Astrocyte of the spinal cord (primary cell): ENCODE measurements around the gene MREG.

ENCODE experiments used
- DNase-seq: peaks from one replicate; pipeline ENCODE4 v3.0.0; 2011; ENCODE audit warnings: low read depth, low spot score
- H3K4me3 ChIP-seq: 2 replicates; pipeline ENCODE4 v1.5.1; 2011; ENCODE audit warnings: low read depth, mild to moderate bottlenecking, low read length, moderate library complexity
- CTCF ChIP-seq: IDR thresholded peaks from 2 replicates; pipeline ENCODE4 v1.5.1; 2012; ENCODE audit warnings: low read depth, mild to moderate bottlenecking, low read length, inconsistent platforms
- in situ Hi-C: cut with HindIII; loops from 2 replicates; pipeline ENCODE4 v1.10.0; 2017; ENCODE audit warnings: low sequenced_read_pairs

MREG gene

GRCh38 chr2:215905691-215906090 is 107.7 kb downstream of the MREG start:
- TF ChIP-seq CTCF = no peak
- H3K4me3 ChIP-seq = no peak overlapping the region

GRCh38 chr2:215904101-215904500 is 109.2 kb downstream of the MREG start:
- peak; percentile 64 for DNase-seq
- in situ Hi-C loops = no loop called here
- no peak for TF ChIP-seq CTCF
- no peak overlapping the region for H3K4me3 ChIP-seq

More at GRCh38 chr2:215905691-215906090, 107.7 kb downstream of the MREG start:
- in situ Hi-C loops = no loop called here
- DNase-seq = no peak

- no peak for TF ChIP-seq CTCF
- no peak for DNase-seq
- H3K4me3 ChIP-seq = no peak overlapping the region
- in situ Hi-C loops = no loop called here
Measured at GRCh38 chr2:215903203-215903602, 110.1 kb downstream of the MREG start.

GRCh38 chr2:215901796-215902195 is 111.6 kb downstream of the MREG start:
- TF ChIP-seq CTCF = no peak
- in situ Hi-C loops = no loop called here
- no peak overlapping the region for H3K4me3 ChIP-seq
- no peak for DNase-seq

- no peak for TF ChIP-seq CTCF
- in situ Hi-C loops = no loop called here
- H3K4me3 ChIP-seq = no peak overlapping the region
- no peak for DNase-seq
Measured at GRCh38 chr2:215900843-215901242, 112.5 kb downstream of the MREG start.

GRCh38 chr2:215900203-215900611 is 113.1 kb downstream of the MREG start:
- in situ Hi-C loops = no loop called here
- no peak for TF ChIP-seq CTCF
- DNase-seq = no peak
- H3K4me3 ChIP-seq = no peak overlapping the region
